Upper lobe of left lung (tissue), 4 donors: Measurements from ENCODE around the gene LRRC3.

Experiments
- EP300 ChIP-seq, 4 donors: sonication (generic); formaldehyde crosslinking; IDR thresholded peaks; one replicate each; pipeline ENCODE4 v1.5.1; 2017; ENCODE audit warnings: antibody characterized with exemption in 4 of 4, control low read depth in 2 of 4
- POLR2A ChIP-seq, 4 donors: fragments of 450-650 bp; IDR thresholded peaks; one replicate each; pipeline ENCODE4 v1.5.1; 2016 to 2017; ENCODE audit warnings: antibody characterized with exemption in 4 of 4, mild to moderate bottlenecking in 2 of 4
- POLR2AphosphoS5 ChIP-seq, 2 donors: sonication (generic); formaldehyde crosslinking; IDR thresholded peaks; one replicate each; pipeline ENCODE4 v1.5.1; 2017; ENCODE audit warnings: antibody characterized with exemption in 2 of 2
- TF ChIP-seq, protein P1 (sequence below), 6 experiments: fragments of 450-650 bp in 4 of 6; fragments of 200-600 bp in 2 of 6; sonication (generic) in 2 of 6; IDR thresholded peaks; one replicate each; pipeline ENCODE4 v1.5.1; 2016 to 2019; ENCODE audit warnings: antibody characterized with exemption in 6 of 6

DNA sequence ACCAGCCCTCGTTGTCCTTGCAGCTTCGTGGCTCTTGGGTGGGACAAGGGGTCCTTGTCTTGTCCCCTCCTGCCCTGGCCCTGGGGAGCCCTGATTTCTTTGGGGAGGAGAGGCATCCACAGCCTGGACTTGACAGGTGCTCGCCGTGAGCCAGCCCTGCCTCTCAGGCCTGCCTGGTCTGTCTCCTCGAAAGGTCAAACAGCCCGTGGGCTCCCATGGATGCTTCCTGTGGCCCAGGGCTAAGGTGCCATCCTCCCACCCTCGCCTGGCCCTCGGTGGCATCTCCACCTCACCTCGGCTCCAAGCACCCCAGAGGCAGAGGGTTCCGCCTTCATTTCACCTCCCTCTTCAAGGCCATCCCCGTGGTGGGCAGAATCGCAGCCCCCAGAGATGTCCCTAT lies 9.0 kb downstream of the LRRC3 start:
- TF ChIP-seq, protein P1, sequence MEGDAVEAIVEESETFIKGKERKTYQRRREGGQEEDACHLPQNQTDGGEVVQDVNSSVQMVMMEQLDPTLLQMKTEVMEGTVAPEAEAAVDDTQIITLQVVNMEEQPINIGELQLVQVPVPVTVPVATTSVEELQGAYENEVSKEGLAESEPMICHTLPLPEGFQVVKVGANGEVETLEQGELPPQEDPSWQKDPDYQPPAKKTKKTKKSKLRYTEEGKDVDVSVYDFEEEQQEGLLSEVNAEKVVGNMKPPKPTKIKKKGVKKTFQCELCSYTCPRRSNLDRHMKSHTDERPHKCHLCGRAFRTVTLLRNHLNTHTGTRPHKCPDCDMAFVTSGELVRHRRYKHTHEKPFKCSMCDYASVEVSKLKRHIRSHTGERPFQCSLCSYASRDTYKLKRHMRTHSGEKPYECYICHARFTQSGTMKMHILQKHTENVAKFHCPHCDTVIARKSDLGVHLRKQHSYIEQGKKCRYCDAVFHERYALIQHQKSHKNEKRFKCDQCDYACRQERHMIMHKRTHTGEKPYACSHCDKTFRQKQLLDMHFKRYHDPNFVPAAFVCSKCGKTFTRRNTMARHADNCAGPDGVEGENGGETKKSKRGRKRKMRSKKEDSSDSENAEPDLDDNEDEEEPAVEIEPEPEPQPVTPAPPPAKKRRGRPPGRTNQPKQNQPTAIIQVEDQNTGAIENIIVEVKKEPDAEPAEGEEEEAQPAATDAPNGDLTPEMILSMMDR (IDR thresholded peaks at IDR 0.05): no peak
- TF ChIP-seq EP300 (IDR thresholded peaks at IDR 0.05) (no peak), POLR2AphosphoS5 (IDR thresholded peaks at IDR 0.05) (no peak), POLR2A (IDR thresholded peaks at IDR 0.05) (no peak)
